Loucy (cell line): Measurements from ENCODE around the gene PARD6G.

ENCODE experiments used
- H2AFZ ChIP-seq: fragments of 200-600 bp; sonication (generic); 2 replicates; pipeline ENCODE4 v1.6.0; 2016; ENCODE audit warnings: antibody characterized with exemption, mild to moderate bottlenecking, low read length, moderate library complexity
- H3F3A ChIP-seq: fragments of 200-600 bp; 2 replicates; pipeline ENCODE4 v1.6.0; 2016; ENCODE audit warnings: antibody characterized with exemption, low read depth, mild to moderate bottlenecking
- H3K27me3 ChIP-seq: fragments of 200-600 bp; sonication (generic); 2 replicates; pipeline ENCODE4 v1.6.1; 2014; ENCODE audit warnings: low read length, mild to moderate bottlenecking; ENCODE audit not compliant: insufficient read depth, poor library complexity, severe bottlenecking
- H3K36me3 ChIP-seq: fragments of 200-600 bp; sonication (generic); 2 replicates; pipeline ENCODE4 v1.6.1; 2016; ENCODE audit warnings: low read length; ENCODE audit not compliant: insufficient read depth
- H3K4me1 ChIP-seq: fragments of 200-600 bp; sonication (generic); 2 replicates; pipeline ENCODE4 v1.5.1; 2014; ENCODE audit warnings: low read length, mild to moderate bottlenecking; ENCODE audit not compliant: insufficient read depth, poor library complexity, severe bottlenecking
- H3K4me2 ChIP-seq: fragments of 200-600 bp; sonication (generic); 2 replicates; pipeline ENCODE4 v1.6.0; 2014; ENCODE audit warnings: antibody characterized with exemption, low read length, low read depth, mild to moderate bottlenecking; ENCODE audit not compliant: poor library complexity, severe bottlenecking
- H3K4me3 ChIP-seq: fragments of 200-600 bp; sonication (generic); 2 replicates; pipeline ENCODE4 v1.5.1; 2014; ENCODE audit warnings: low read length, mild to moderate bottlenecking, mixed read lengths; ENCODE audit not compliant: poor library complexity, severe bottlenecking
- H3K79me2 ChIP-seq: fragments of 200-600 bp; sonication (generic); 2 replicates; pipeline ENCODE4 v1.6.1; 2014; ENCODE audit warnings: low read length; ENCODE audit not compliant: insufficient read depth
- H3K9ac ChIP-seq: fragments of 200-600 bp; sonication (generic); 2 replicates; pipeline ENCODE4 v1.6.0; 2014; ENCODE audit warnings: mild to moderate bottlenecking, low read depth, low read length, moderate library complexity; ENCODE audit not compliant: poor library complexity, severe bottlenecking
- H3K9me2 ChIP-seq: fragments of 200-600 bp; sonication (generic); replicated peaks from 2 replicates; pipeline ENCODE4 v1.6.1; 2016; ENCODE audit warnings: low read depth, low read length, mixed read lengths
- H3K9me3 ChIP-seq: fragments of 200-600 bp; sonication (generic); 2 replicates; pipeline ENCODE4 v1.6.1; 2014; ENCODE audit warnings: mild to moderate bottlenecking, antibody characterized with exemption, low read length, low read depth; ENCODE audit not compliant: insufficient read depth
- H4K20me1 ChIP-seq: fragments of 200-600 bp; sonication (generic); 2 replicates; pipeline ENCODE4 v1.6.0; 2014; ENCODE audit warnings: antibody characterized with exemption, low read length, mild to moderate bottlenecking; ENCODE audit not compliant: insufficient read depth, poor library complexity, severe bottlenecking
- EZH2phosphoT487 ChIP-seq: fragments of 200-600 bp; IDR thresholded peaks from 2 replicates; pipeline ENCODE4 v1.6.1; 2018; ENCODE audit warnings: antibody characterized with exemption, mild to moderate bottlenecking, moderate library complexity, borderline replicate concordance
- TF ChIP-seq, protein P1 (sequence below): fragments of 200-600 bp; sonication (generic); conservative IDR thresholded peaks from 2 replicates; pipeline ENCODE4 v1.5.1; 2014; ENCODE audit warnings: mild to moderate bottlenecking, antibody characterized with exemption, low read length

Gene PARD6G

GRCh38 chr18:80208620-80209019 is 38.7 kb downstream of the PARD6G start:
- Histone ChIP-seq H3K4me1 (no peaks in the 10 kb centered on the region), H3K4me2 (no peak overlapping the region), H3K4me3 (no peak overlapping the region), H3K9ac (no peak overlapping the region), H3K36me3 (no peaks in the 10 kb centered on the region), H3F3A (no peaks in the 10 kb centered on the region), H3K9me3 (peaks cover 15% of the 10 kb centered on the region; the same call in 1 of the 2 replicates), H3K79me2 (no peaks in the 10 kb centered on the region), H4K20me1 (no peaks in the 10 kb centered on the region), H3K9me2 (no peaks in the 10 kb centered on the region), H3K27me3 (no peaks in the 10 kb centered on the region), H2AFZ (no peak overlapping the region)
- TF ChIP-seq, protein P1, sequence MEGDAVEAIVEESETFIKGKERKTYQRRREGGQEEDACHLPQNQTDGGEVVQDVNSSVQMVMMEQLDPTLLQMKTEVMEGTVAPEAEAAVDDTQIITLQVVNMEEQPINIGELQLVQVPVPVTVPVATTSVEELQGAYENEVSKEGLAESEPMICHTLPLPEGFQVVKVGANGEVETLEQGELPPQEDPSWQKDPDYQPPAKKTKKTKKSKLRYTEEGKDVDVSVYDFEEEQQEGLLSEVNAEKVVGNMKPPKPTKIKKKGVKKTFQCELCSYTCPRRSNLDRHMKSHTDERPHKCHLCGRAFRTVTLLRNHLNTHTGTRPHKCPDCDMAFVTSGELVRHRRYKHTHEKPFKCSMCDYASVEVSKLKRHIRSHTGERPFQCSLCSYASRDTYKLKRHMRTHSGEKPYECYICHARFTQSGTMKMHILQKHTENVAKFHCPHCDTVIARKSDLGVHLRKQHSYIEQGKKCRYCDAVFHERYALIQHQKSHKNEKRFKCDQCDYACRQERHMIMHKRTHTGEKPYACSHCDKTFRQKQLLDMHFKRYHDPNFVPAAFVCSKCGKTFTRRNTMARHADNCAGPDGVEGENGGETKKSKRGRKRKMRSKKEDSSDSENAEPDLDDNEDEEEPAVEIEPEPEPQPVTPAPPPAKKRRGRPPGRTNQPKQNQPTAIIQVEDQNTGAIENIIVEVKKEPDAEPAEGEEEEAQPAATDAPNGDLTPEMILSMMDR = no peak
- TF ChIP-seq EZH2phosphoT487 = no peak

GRCh38 chr18:80205294-80205693 is 42.0 kb downstream of the PARD6G start:
- H3K9me2 ChIP-seq = no peaks in the 10 kb centered on the region
- H3K36me3 ChIP-seq = no peaks in the 10 kb centered on the region
- no peaks in the 10 kb centered on the region for H3K27me3 ChIP-seq
- H3K4me3 ChIP-seq = no peak overlapping the region
- H3K4me2 ChIP-seq = no peak overlapping the region
- H3F3A ChIP-seq = no peaks in the 10 kb centered on the region
- H3K9me3 ChIP-seq = peaks cover 4% of the 10 kb centered on the region; the same call in 1 of the 2 replicates
- H3K79me2 ChIP-seq = no peaks in the 10 kb centered on the region
- H2AFZ ChIP-seq = no peak overlapping the region
- TF ChIP-seq, protein P1 = no peak
- no peak for TF ChIP-seq EZH2phosphoT487
- no peaks in the 10 kb centered on the region for H3K4me1 ChIP-seq
- H3K9ac ChIP-seq = no peak overlapping the region
- H4K20me1 ChIP-seq = no peaks in the 10 kb centered on the region

- Histone ChIP-seq H3K4me2 (no peak overlapping the region), H3K9ac (no peak overlapping the region), H3K4me1 (no peaks in the 10 kb centered on the region), H3K4me3 (no peak overlapping the region), H3K27me3 (no peaks in the 10 kb centered on the region), H3F3A (no peaks in the 10 kb centered on the region), H2AFZ (no peak overlapping the region), H3K9me3 (peaks cover 4% of the 10 kb centered on the region; the same call in 1 of the 2 replicates), H4K20me1 (no peaks in the 10 kb centered on the region), H3K9me2 (no peaks in the 10 kb centered on the region), H3K36me3 (no peaks in the 10 kb centered on the region), H3K79me2 (no peaks in the 10 kb centered on the region)
- TF ChIP-seq, protein P1 = no peak
- no peak for TF ChIP-seq EZH2phosphoT487
Observed at GRCh38 chr18:80204142-80204541, 43.2 kb downstream of the PARD6G start.
